Heart right ventricle (tissue), 16 donors: ENCODE measurements around the gene SLC19A1. TPM values are rescaled to one million over a fixed set of nuclear protein-coding genes. Genes with fewer than 3 reads are reported as not detected.
"Not testable (repeated sequence)": the region's sequence is repeated elsewhere in the genome, so short reads cannot be mapped to it uniquely, and the experiment has no call there.

Experiments used
- ATAC-seq, 8 donors: fragments of 200-7000 bp; cut with Tn5 transposase; one replicate each; pipeline ENCODE4 v1.9.1; 2020; ENCODE audit warnings: mild to moderate bottlenecking in 8 of 8, moderate library complexity in 8 of 8, moderate number of reproducible peaks in 1 of 8
- DNase-seq, 2 donors: peaks; one replicate each; pipeline ENCODE4 v3.0.0-alpha.2; 2020
- H3K27ac ChIP-seq, 10 donors: fragments of 200-600 bp; sonication (generic) in 2 of 10; one replicate each; pipeline versions ENCODE4 v1.5.0 to v1.8.0; 2020 to 2022; ENCODE audit warnings: mild to moderate bottlenecking in 3 of 10
- H3K27me3 ChIP-seq, 7 donors: fragments of 200-600 bp; one replicate each; pipeline ENCODE4 v1.8.0; 2021 to 2022; ENCODE audit warnings: mild to moderate bottlenecking in 2 of 7
- H3K36me3 ChIP-seq, 9 donors: fragments of 200-600 bp; sonication (generic) in 1 of 9; one replicate each; pipeline versions ENCODE4 v1.5.0 to v1.8.0; 2020 to 2022; ENCODE audit warnings: mild to moderate bottlenecking in 2 of 9
- H3K4me1 ChIP-seq, 9 donors: fragments of 200-600 bp; sonication (generic) in 1 of 9; one replicate each; pipeline versions ENCODE4 v1.5.0 to v1.8.0; 2020 to 2022; ENCODE audit warnings: mild to moderate bottlenecking in 4 of 9
- H3K4me3 ChIP-seq, 10 donors: fragments of 200-600 bp; sonication (generic) in 2 of 10; one replicate each; pipeline versions ENCODE4 v1.5.0 to v1.8.0; 2020 to 2022; ENCODE audit warnings: mild to moderate bottlenecking in 7 of 10, moderate library complexity in 2 of 10
- H3K9me3 ChIP-seq, 11 donors: fragments of 200-600 bp in 10 of 11; sonication (generic) in 2 of 11; one replicate each; pipeline versions ENCODE4 v1.5.0 to v1.8.0; 2013 to 2022; ENCODE audit warnings: mild to moderate bottlenecking in 2 of 11, control low read depth in 1 of 11, moderate library complexity in 1 of 11
- CTCF ChIP-seq, 9 donors: fragments of 200-600 bp; sonication (generic) in 2 of 9; IDR thresholded peaks; one replicate each; pipeline versions ENCODE4 v1.5.0 to v1.8.0; 2021 to 2022; ENCODE audit warnings: antibody characterized with exemption in 9 of 9, mild to moderate bottlenecking in 5 of 9, moderate library complexity in 1 of 9
- WGBS, 2 donors: extraction: QIAGEN DNeasy Blood & Tissue Kit; methylation state at CpG; one replicate each; pipeline ENCODE4 v1.1.7; 2013; ENCODE audit warnings: inconsistent platforms in 1 of 2; 5-methylcytosine and 5-hydroxymethylcytosine counted together
- intact Hi-C, 10 donors: fragments of 100-400 bp; cut with DNase I; formaldehyde crosslinking; loops; one replicate each; pipeline versions ENCODE4 v1.11.1 to v1.14.2; 2022
- polyA plus RNA-seq, 2 donors: library from polyadenylated mRNA; stranded (reverse); fragments of 200-250 nt; gene quantifications; one replicate each; pipeline ENCODE4 v1.2.3, GENCODE V29; 2013
- total RNA-seq, 10 donors: library from RNA; stranded (reverse); fragmentation: NEBNext Ultra II Directional in 3 of 10; extraction: Animal tissue kit (Norgen Biotek cat#: 25700) in 3 of 10; gene quantifications; one replicate each; pipeline versions ENCODE4 v1.2.1 to v1.2.4, GENCODE V29; 2021 to 2023
- donor health status: Arrhythmogenic right ventricular cardiomyopathy.
- donor health status: ischemic (EF 13 %, LVEDD 7.1; RV severe dilation, severe dysfunction).
- donor health status: healthy with polysubstance abuse.
- donor health status: DM: no; HTN: yes; CAD: no.
- donor health status: DM: no; HTN: no; CAD: no.
- donor health status: ischemic (EF 25% LVEDD 6.9; RV normal size, moderate dysfunction).
- donor health status: ischemic (EF 25% LVEDD 5.7; RV mildly dilated, moderate dysfunction).
- donor health status: healthy.
- donor health status: DM: yes; HTN: yes; CAD: no.
- donor health status: Ischemic cardiomyopathy.
- donor health status: ischemic (EF 35%, LVEDD 5.7; RV mildly dilated, moderate dysfunction).
- donor health status: nonischemic (EF 11% LVEDD 7.7; RV severe dilation, severe dysfunction).
- donor health status: DM: yes; HTN: yes; CAD: no.
- donor health status: PGD.
- donor health status: ischemic (EF 29% LVEDD 5.4; RV normal size, mild dysfunction).
- donor health status: nonischemic (EF 23%, LVEDD 6.1; RV moderate dilation, normal function).

SLC19A1 gene
- total and polyA plus RNA-seq, 12 donors, result 1.5 to 8.5 (median 3.8) TPM

DNA sequence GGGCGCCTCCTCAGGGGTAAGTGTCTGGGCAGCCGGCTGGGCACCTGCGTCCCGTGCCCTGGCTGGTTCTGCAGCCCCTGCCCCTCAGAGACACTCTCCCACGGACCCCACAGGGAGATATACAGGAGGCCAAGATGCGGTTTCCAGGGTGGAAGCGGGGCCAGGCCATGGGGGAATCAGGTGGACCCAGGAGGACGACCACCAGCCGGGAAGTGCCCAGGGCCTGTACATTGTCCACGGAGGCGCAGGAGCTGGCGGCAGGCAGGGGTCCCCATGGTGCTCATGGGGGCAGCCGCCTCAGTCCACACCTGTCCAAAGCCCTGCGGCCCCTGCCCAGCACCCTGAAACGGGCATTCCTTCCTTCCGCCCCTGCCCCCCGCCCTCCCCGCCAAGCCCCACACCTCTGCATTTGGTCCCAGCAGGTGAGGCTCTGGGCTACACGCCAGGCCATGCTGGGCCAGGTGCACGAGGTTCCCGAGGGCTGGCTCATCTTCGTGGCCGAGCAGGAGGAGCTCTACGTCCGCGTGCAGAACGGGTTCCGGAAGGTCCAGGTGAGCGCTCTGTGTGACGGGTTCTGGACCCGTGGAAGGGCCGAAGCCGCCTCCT, 36.7 kb downstream of the SLC19A1 start:
- Histone ChIP-seq H3K27ac (no peak overlapping the region), H3K4me3 (no peak overlapping the region), H3K4me1 (no peaks in the 10 kb centered on the region), H3K9me3 (no peaks in the 10 kb centered on the region), H3K36me3 (peaks cover 0 to 40% (median 5%) of the 10 kb centered on the region in 9 donors), H3K27me3 (no peaks in the 10 kb centered on the region)
- WGBS, 2 donors, result 92% methylated on average over 33 of the region's 33 CpGs
- ATAC-seq, result peak in 1 of 8 donors; percentile 6
- intact Hi-C loops, result no loop called here
- TF ChIP-seq CTCF (IDR thresholded peaks at IDR 0.05), result no peak
- peak in 1 of 2 donors; percentile 8 for DNase-seq

GRCh38 chr21:45504516-45505415, 37.5 kb downstream of the SLC19A1 start:
- peaks cover 0 to 33% (median 0%) of the 10 kb centered on the region in 9 donors for H3K36me3 ChIP-seq
- H3K4me1 ChIP-seq, result no peaks in the 10 kb centered on the region
- intact Hi-C loops, result no loop called here
- DNase-seq, result peak in 1 of 2 donors; percentile 7
- no peak overlapping the region for H3K4me3 ChIP-seq
- H3K27me3 ChIP-seq, result no peaks in the 10 kb centered on the region
- peak in 1 of 8 donors; percentile 17 for ATAC-seq
- H3K27ac ChIP-seq, result no peak overlapping the region
- WGBS, 2 donors, result 88 to 89% methylated on average over 41 of the region's 41 CpGs
- H3K9me3 ChIP-seq, result no peaks in the 10 kb centered on the region
- no peak for TF ChIP-seq CTCF (IDR thresholded peaks at IDR 0.05)

GRCh38 chr21:45504021-45504515, 38.2 kb downstream of the SLC19A1 start:
- WGBS, 2 donors, result 92 to 93% methylated on average over 22 of the region's 22 CpGs
- Histone ChIP-seq H3K27ac (no peak overlapping the region), H3K4me3 (no peak overlapping the region), H3K9me3 (no peaks in the 10 kb centered on the region), H3K4me1 (no peaks in the 10 kb centered on the region), H3K27me3 (no peaks in the 10 kb centered on the region), H3K36me3 (peaks cover 0 to 33% (median 2%) of the 10 kb centered on the region in 9 donors)
- ATAC-seq (no peak), DNase-seq (peak in 1 of 2 donors; percentile 7)
- intact Hi-C loops, result no loop called here
- no peak for TF ChIP-seq CTCF (IDR thresholded peaks at IDR 0.05)

DNA sequence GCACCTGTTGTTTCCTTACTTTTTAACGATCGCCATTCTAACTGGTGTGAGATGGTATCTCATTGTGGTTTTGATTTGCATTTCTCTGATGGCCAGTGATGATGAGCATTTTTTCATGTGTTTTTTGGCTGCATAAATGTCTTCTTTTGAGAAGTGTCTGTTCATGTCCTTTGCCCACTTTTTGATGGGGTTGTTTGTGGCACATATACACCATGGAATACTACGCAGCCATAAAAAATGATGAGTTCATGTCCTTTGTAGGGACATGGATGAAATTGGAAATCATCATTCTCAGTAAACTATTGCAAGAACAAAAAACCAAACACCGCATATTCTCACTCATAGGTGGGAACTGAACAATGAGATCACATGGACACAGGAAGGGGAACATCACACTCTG, 39.0 kb downstream of the SLC19A1 start:
- H3K4me3 ChIP-seq, H3K4me1 ChIP-seq, H3K27ac ChIP-seq, ATAC-seq, DNase-seq, intact Hi-C loops, H3K27me3 ChIP-seq, H3K9me3 ChIP-seq: not testable (repeated sequence)
- 92 to 95% methylated on average over 3 of the region's 4 CpGs for WGBS, 2 donors
- H3K36me3 ChIP-seq, result peaks cover 0 to 36% (median 6%) of the 10 kb centered on the region in 9 donors
